Lower leg skin (tissue), 4 donors: ENCODE measurements around the gene BPI. TPM values are rescaled to one million over a fixed set of nuclear protein-coding genes. Genes with fewer than 3 reads are reported as not detected.

ENCODE experiments used
- DNase-seq, 2 donors: peaks; one replicate each; pipeline ENCODE4 v3.0.0-alpha.2; 2019; ENCODE audit warnings: low spot score in 2 of 2
- H3K4me3 ChIP-seq: fragments of 200-600 bp; sonication (generic); 2 replicates; pipeline ENCODE4 v1.5.1; 2017; ENCODE audit warnings: mild to moderate bottlenecking, low read depth; ENCODE audit not compliant: poor library complexity, severe bottlenecking
- CTCF ChIP-seq, 3 donors: fragments of 450-650 bp; IDR thresholded peaks; one replicate each; pipeline ENCODE4 v1.5.1; 2016; ENCODE audit warnings: antibody characterized with exemption in 3 of 3, mild to moderate bottlenecking in 3 of 3, moderate library complexity in 2 of 3
- POLR2A ChIP-seq, 2 donors: fragments of 450-650 bp; IDR thresholded peaks; one replicate each; pipeline ENCODE4 v1.6.1; 2016 to 2017; ENCODE audit warnings: antibody characterized with exemption in 2 of 2, mild to moderate bottlenecking in 1 of 2, moderate library complexity in 1 of 2
- WGBS, 2 donors: methylation state at CpG; one replicate each; pipeline ENCODE4 v1.1.5; 2018; 5-methylcytosine and 5-hydroxymethylcytosine counted together
- intact Hi-C: fragments of 100-400 bp; cut with DNase I; formaldehyde crosslinking; loops from one replicate; pipeline ENCODE4 v1.15.0; 2023; ENCODE audit warnings: low total_unique reads
- total RNA-seq, 4 donors: library from RNA; depleted of rRNA; stranded (reverse); fragments of >200 nt; gene quantifications; one replicate each; pipeline ENCODE4 v1.1.0, GENCODE V29; 2016

BPI gene
- total RNA-seq, 4 donors from 2014 or later: not detected

- DNase-seq: no peak
- WGBS, 2 donors: 75 to 78% methylated on average over 5 of the region's 5 CpGs
- intact Hi-C loops: loop anchor here (10.0 kb wide), 1 partner anchor 91 kb away; no protein-coding TSS in a partner anchor
- no peak for TF ChIP-seq POLR2A (IDR thresholded peaks at IDR 0.05)
- no peak for TF ChIP-seq CTCF (IDR thresholded peaks at IDR 0.05)
- H3K4me3 ChIP-seq: no peak overlapping the region
Observed at GRCh38 chr20:38315290-38315966, 11.5 kb downstream of the BPI start.

- no peak overlapping the region for H3K4me3 ChIP-seq
- WGBS, 2 donors: 93 to 96% methylated on average over 4 of the region's 4 CpGs
- TF ChIP-seq CTCF (IDR thresholded peaks at IDR 0.05) (no peak), POLR2A (IDR thresholded peaks at IDR 0.05) (no peak)
- no peak for DNase-seq
- intact Hi-C loops: loop anchor here (10.0 kb wide), 1 partner anchor 92 kb away; no protein-coding TSS in a partner anchor
Observed at GRCh38 chr20:38316341-38316740, 12.4 kb downstream of the BPI start.

GRCh38 chr20:38317422-38317821 is 13.5 kb downstream of the BPI start:
- intact Hi-C loops: loop anchor here (10.0 kb wide), 1 partner anchor 93 kb away; no protein-coding TSS in a partner anchor
- DNase-seq: no peak
- WGBS, 2 donors: 84 to 91% methylated on average over 3 of the region's 3 CpGs
- TF ChIP-seq POLR2A (IDR thresholded peaks at IDR 0.05): no peak
- no peak for TF ChIP-seq CTCF (IDR thresholded peaks at IDR 0.05)
- H3K4me3 ChIP-seq: no peak overlapping the region

- intact Hi-C loops: no loop called here
- no peak for DNase-seq
- H3K4me3 ChIP-seq: no peak overlapping the region
- TF ChIP-seq CTCF (IDR thresholded peaks at IDR 0.05) (no peak), POLR2A (IDR thresholded peaks at IDR 0.05) (no peak)
- 69 to 74% methylated on average over 6 of the region's 6 CpGs for WGBS, 2 donors
Observed at GRCh38 chr20:38320221-38320620, 16.3 kb downstream of the BPI start.

- no peak for DNase-seq
- intact Hi-C loops: no loop called here
- no peak for TF ChIP-seq CTCF (IDR thresholded peaks at IDR 0.05)
- TF ChIP-seq POLR2A (IDR thresholded peaks at IDR 0.05): no peak
Observed at GRCh38 chr20:38321959-38322598, 18.1 kb downstream of the BPI start.

More at GRCh38 chr20:38321959-38322598, 18.1 kb downstream of the BPI start:
- H3K4me3 ChIP-seq: no peak overlapping the region
- WGBS, 2 donors: 1 to 3% methylated on average over 5 of the region's 5 CpGs
